HG02759 (cell line): Measurements from ENCODE around the gene NTSR1.

ENCODE experiments used
- ATAC-seq: cut with Tn5 transposase; IDR thresholded peaks from one replicate; pipeline ENCODE4 v1.9.1; 2021; ENCODE audit warnings: mild to moderate bottlenecking, moderate library complexity; ENCODE audit not compliant: unreplicated experiment

The NTSR1 gene

DNA sequence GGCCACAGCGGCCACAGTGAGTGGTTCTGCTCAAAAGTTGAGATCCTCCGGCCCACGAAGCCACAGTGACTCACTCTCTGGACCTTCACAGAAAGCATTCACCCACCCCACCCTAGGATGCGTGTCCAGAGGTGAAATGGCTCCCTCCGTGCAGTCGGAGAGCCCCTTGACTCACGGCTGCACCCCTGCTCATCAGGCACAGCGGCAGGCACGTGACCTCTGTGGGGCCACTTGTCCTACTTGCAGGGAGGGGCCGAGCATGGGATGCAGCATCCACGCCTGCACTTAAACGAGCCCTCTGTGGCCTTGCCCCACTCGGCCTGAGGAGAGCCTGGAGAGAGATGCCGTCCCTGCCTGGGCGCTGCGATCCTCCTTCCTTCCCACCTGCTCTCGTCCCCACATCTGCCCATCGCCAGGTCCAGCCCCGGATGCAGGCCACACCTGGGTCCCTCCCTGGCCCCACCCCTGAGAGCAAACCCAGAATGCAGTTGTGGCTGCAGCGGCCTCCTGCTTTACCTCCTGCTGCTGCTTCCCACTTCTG, 28.7 kb downstream of the NTSR1 start:
- no peak for ATAC-seq

DNA sequence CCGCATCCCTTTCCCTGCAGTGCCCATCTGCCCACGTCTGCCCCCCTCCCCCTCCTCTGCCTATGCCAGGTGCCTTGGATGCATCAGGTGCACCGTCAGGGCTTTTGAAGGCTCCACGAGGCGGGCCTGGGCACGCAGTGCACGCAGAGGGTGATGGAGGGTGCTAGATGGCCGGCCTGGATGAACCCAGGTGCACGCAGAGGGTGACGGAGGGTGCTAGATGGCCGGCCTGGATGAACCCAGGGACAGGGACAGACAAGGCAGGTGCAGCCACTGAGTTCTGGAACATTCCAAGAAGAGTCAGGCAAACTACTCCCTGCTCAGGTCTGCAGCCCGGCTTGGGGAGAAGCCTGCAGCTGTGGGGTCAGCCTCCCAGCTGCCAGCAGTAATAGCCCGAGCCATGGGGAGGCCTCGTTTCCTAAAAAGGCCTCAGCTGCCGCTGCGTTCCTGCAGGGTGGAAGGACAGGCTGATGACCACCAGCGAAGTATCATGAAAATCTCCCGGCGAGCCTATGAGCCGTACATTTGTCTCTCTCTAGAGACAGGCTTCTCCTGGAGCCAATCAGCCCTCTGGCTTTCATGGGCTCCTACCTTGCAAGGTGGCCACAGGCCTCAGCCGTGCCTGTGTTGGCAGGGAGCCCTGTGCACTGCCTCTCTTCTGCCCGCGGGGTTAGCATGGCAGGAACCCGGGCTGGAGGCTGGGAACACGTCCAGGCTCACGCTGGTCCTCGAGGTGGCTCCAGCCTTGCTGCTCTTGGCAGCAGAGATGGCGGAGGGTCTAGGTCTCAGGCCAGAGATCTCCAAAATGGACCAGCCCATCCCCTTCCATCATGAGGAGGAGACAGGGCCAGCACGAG, 29.6 kb downstream of the NTSR1 start:
- ATAC-seq: no peak

DNA sequence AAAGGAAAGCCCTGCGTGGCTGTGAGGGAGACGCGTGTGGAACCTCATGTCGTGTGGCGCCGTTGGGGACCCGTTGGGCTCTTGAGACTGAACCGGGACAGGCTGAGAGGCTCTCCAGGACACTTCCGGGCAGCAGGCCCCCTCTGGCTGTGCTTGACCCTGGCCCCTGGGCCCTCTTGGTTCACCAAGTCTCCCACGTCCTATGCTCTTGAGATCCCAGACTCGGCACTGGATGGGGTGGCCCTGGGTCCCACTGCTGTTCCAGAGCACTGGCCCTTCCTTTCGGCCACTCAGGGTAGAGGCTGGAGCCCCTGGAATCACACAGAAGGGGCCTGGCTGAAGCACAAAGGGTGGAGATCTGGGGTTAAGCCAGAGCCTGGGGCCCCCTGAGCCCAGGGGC, 30.4 kb downstream of the NTSR1 start:
- ATAC-seq: no peak

DNA sequence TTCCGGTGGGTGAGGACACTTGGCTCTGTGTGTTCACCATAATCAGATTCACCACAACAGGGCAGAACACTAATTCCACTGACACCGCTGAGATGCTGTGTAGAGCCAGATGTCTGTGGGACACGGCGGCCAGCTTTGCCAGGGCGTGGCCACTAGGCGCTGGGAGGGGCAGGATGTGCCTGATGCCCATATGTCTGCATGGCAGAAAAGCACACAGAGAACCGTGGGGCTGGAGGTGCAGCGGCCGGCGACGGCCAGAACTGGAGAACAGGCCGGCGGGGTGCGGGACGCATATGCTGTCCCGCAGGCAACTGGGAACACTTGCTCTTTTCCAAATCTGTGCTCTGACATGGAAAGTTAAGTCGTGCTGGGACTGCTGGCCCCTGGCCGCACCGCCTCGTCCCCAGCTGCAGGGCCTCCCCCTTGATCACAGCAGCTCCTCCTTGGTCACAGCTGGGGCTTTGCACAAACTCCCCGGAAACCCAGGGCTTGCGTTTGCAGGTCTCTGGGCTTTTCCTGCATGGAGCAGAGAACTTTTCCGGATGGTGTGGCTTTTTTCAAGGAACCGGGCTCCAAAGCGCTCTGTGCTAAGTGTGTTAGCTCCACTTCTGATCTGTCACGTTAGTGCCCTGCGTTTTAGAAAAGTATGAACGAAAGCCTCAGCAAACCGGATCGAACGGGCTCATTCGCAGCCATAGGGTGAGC, 31.1 kb downstream of the NTSR1 start:
- peak; percentile 14 for ATAC-seq

DNA sequence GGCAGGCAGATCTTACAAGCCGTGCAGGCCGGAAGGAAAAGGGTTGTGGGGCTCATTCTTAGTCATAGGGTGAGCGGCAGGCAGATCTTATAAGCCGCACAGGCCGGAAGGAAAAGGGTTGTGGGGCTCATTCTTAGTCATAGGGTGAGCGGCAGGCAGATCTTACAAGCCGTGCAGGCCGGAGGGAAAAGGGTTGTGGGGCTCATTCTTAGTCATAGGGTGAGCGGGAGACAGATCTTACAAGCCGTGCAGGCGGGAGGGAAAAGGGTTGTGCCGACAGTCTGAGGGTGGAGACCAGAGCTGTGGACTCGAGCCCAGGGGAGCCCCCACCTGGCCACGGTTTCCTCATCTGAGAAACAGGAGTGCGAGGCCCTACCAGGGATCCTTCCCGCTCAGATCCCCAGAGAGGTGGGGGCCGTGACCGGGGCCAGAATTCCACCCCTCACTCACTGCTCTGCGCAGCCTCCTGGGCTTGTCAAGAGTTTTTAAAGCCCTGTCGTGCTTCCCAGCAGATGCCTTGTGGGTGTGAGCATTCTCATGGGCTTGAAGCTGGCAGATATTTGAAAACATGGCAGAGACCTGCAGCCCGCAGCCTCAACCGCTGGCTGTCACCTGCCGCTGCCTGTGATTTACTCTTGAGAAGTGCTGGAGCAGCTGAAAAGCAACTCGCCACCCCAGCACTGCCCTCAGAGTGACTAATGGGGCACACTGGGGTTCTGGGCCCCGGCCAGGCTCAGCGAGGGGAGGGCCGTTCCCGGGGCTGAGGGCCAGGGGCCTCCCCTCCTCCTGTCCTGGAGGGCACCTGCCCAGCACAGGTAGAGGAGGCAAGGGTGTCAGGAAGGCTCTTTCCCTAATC, 31.9 kb downstream of the NTSR1 start:
- ATAC-seq: peak; percentile 92

DNA sequence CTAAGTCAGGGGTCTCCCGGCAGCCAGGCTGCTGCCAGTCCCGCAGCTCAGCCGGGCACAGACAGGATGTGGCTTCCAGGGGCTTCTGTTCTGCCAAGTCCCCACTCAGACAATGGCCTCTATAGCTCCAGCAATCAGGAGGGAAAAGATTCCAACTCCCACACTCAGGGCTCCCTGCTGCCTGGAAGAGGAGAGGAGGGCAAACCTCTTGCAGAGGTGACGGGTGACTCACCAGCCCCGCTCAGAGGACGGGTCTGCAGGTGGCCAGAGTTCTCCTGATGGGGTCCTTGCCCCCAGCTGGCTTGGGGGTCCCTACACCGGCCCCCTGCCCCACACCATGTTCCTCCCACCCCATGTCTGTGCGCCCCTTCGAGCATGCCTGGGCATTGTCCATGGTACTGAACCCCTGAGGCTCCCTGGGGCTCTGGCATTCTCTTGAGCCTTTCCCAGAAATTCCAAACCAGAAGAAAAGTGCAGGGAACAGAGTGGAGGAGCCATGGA, 32.6 kb downstream of the NTSR1 start:
- ATAC-seq: no peak

DNA sequence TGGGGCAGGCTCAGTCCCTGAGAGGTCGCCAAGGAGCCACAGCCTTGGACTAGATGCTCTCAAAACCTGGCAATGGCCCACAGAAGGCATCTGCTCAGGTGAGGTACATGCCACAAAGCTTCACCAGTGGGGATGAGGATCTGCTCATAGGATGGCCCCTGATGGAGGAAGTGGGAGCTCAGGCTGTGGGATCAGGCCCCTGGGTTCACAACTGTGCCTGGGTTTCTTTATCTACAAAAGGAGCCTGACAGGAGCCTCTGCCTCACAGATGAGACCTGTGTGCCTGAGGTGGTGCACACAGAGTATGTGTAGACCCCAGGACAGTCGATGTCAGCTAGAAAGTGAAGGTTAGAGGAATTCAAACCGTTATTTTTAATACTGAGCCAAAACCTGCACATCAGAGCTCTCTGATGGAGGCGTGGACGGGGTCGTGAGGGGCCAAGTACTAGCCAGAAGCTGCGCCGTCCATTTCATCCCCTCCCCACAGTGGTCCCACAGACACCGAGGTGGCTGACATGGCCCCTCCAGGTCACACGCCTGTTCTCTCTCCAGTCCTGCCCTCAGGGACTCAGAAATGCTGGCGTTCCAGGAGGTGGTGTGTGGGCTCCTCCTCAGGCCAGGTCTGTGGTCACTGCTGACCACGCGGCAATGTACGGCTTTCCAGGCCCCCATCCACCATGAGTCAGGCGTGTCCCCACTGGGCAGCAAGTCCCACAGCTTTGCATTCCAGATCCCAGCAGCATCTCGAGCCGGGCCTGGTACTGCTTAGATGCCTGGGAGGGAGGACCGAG, 33.3 kb downstream of the NTSR1 start:
- no peak for ATAC-seq

DNA sequence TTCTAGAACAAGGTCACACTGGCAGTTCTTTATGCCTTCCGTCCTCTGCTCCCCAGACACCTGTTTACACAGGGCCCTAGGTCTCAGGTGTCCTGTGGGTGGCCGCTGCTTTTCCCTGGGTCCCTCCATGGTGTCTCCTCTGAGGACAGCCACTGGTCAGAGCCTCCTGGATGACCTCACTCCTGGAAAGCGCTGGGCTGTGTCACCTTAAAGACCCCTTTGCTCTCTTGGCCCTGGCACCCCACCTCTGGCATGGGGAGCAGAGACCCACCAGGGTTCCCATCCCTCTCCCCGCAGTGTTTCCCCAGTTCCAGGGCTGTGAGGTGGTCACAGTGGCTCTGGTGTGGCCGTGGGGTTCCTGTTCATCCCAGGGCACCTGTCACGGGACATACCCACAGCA, 33.9 kb downstream of the NTSR1 start:
- ATAC-seq: no peak

DNA sequence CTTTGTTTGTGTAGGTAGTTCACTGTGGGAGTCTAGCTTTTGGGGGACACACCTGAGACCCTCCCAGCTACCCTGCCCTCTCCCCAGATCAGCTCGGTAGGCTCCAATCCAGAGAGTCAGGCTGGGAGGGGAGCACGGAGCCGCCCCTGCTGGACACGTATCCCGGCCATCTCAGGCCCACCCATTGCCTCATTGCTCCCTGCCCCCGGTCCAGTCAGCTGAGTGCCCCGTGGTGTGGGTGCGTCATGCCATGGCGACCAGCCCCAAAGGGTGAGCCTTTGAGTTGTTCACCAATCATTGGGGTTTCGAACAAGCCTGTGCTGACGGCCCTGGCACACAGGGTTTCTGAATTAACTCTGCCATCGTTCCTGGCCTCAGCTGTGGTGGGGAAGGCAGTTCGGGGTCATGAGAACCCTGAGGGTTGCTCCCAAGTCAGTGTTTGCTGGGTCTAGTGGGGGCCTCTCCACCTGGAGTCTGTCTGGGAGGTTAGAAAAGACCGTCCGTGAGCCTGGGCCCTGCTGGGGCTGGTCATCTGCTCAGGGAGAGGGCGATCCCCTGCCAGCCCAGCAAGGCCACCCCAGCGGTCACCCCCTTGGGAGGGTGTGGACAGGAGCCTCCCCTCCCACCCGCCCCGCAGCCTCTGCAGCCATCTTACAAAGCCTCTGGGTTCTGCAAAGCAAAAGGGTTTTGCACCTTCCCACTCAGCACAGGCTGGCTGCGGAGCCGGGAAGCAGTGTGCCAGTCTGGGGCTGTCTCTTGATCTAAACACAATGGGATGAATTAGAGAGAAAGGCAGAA, 34.5 kb downstream of the NTSR1 start:
- no peak for ATAC-seq

DNA sequence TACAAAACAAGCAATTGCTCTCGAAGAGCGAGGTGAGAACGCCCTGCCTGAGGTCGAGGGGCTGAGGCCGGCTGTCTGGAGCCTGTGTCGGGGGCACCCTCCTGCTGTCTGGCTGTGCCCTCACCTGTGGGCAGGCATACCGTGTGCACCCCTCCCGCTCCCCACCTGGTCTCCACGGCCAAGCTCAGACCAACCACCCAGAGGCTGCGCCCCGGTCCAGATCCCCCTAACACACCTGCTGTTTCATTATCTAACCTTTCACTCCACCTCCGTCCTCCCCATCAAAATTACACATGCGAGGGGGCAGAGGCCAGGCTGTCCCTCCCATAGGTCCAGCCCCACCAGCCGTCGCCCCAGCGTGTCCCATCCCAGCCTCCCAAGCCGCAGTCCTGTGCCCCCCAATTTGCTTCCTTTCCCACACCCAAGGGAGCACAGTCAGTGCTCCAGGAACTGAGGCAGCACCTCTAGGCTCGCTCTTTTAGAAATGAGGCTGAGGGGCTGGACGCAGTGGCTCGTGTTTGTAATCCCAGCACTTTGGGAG, 35.2 kb downstream of the NTSR1 start:
- no peak for ATAC-seq

DNA sequence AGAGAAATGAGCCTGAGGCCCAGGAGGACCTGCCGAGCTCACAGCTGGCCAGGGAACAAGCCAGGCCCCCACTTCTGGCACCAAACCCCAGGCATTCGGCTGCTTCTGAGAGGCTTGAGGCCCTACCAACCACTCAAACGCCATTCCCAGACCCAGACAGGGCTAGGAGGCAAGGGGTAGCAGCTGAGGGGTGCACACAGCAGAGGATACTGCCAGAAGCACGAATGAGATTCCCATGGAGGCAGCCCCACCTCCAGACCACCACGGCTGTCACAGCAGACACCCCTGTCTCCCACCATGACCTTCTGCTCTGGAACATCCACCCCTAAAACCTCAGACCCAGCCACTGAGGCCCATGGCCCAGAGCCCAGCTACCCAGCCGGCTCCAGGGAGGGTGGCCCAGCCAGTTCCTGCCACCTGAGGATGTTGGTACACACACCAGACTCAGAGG, 36.1 kb downstream of the NTSR1 start:
- ATAC-seq: no peak

DNA sequence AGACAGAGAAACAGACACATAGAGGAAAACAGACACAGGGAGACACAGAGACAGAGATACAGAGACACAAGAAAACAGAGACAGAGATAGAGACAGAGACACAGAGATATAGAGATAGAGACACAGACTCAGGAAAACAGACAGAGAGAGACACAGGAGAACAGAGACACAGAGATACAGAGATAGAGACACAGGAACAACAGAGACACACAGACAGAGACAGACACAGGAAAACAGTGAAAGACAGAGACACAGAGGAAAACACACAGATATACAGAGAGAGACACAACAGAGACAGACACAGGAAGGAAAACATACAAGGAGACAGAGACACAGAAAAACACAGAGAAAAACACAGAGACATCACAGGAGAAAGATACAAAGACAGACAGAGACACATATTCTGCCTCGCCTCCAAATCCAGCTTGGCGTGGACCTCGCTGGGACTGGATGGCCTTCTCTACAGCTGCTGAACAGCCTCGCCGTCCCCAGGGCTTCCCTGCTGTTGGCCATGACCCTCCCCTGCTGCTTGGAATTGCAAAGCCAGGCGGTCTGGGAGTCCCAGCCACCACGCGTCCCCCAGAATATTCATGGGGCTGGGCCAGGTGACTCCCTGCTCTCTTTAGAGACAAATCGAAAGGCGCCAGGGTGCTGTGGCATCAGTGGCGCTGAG, 36.8 kb downstream of the NTSR1 start:
- no peak for ATAC-seq

DNA sequence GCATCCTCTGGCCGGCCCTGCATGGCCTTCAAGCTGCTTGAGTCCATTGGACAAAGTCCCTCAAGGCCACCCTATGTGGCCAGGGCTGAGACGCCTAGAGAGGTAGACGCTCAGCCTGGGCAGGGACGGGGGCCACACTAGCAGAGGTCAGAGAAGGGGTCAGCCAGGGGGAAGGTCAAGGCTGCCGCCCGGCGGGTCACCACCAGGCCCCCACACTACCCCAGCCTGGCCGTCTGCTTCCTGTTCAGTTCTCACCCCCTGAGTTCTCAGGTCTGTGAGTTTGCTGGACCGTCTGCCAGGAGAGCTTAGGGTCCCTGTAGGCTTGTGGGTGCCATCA, 37.3 kb downstream of the NTSR1 start:
- ATAC-seq: no peak

DNA sequence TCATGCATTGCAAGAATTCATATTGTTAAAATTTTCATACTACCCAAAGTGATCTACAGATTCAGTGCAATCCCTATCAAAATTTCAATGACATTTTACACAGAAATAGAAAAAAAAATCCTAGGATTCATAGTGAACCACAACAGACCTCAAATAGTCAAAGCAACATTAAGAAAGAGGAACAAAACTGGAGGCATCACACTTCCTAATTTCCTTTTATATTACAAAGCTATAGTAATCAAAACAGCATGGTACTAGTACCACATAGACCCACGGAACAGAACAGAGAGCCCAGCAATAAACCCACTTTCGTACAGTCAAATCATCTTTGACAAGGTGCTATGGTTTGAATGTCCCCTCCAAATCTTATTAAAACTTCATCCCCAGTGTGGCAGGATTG, 39.7 kb downstream of the NTSR1 start:
- no peak for ATAC-seq

DNA sequence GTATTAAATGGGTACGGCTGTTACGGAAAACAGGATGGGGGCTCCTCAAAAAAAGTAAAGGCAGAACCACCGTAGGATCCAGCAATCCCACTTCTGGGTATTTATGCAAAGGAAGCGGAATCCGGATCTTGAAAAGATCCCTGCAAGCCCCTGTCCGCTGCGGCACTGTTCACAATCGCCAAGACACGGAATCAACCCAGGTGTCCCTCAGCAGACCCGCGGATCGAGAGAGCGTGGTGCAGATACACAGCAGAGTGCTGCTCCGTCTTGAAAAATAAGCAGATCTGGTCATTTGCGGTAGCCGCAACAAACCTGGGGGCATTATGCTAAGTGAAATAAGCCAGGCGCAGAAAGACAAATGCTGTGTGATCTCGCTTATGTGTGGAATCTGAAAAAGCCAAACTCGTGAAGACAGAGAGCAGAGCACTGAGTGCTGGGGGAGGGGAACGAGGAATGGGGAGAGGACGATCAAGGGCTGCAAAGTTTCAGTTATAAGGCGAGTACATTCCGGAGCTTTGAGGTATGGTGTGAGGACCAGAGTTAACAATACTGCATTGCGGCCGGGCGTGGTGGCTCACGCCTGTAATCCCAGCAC, 41.3 kb downstream of the NTSR1 start:
- ATAC-seq: no peak

DNA sequence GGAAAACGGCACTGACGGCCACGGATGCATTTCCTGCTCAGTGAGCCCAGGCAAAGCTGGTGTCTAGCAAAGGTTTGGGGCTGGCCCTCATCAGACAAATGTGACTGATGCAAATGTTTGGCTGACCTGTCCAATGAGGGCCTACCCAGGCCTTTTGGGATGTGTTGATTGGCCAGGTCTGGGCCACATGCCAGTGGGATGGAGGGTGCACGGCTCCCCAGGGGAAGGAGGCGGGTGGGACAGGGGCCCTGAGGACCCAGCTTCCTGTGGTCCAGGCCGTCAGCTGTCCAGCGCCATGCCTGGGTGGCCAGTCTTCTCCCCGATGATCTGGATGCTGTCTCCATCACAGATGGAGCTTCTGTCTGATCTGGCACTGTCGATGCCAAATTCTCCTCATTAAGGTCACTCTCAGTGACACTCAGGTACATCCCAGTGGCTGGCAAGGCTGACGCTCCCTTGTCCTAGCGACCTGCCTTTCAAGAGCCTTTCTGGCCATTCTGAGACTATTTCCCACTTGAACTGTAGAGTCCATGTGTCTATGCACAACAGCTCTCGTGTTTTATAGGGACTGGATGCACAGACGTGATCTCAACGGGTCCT, 43.0 kb downstream of the NTSR1 start:
- no peak for ATAC-seq

DNA sequence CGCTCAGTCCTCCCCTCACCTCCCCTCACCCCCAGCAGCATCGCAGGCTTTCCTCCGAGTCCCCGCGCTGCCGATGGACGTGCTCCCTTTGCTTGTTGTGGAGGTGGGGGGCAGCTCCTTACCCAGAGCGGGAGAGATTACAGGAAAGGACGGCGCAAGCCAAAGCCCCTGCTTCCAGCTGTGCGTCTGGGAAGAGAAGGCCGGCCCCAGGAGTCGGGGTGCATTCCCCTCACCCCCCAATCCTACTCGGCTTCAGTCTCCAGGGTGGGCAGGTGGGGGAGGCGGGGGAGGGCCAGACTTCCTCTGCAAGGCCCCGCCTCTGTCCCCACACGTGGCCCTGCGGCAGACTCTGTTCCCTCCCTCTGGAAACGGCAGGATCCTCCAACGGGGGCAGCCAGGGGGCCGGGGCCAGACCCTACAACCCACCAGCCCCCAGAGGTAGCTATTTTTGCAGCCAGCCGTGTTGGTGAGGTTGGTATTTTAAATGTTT, 43.6 kb downstream of the NTSR1 start:
- ATAC-seq: no peak
